ENCODE data around the gene RDH16.
"Not testable (repeated sequence)": the region's sequence is repeated elsewhere in the genome, so short reads cannot be mapped to it uniquely, and the experiment has no call there.

The RDH16 gene

DNA sequence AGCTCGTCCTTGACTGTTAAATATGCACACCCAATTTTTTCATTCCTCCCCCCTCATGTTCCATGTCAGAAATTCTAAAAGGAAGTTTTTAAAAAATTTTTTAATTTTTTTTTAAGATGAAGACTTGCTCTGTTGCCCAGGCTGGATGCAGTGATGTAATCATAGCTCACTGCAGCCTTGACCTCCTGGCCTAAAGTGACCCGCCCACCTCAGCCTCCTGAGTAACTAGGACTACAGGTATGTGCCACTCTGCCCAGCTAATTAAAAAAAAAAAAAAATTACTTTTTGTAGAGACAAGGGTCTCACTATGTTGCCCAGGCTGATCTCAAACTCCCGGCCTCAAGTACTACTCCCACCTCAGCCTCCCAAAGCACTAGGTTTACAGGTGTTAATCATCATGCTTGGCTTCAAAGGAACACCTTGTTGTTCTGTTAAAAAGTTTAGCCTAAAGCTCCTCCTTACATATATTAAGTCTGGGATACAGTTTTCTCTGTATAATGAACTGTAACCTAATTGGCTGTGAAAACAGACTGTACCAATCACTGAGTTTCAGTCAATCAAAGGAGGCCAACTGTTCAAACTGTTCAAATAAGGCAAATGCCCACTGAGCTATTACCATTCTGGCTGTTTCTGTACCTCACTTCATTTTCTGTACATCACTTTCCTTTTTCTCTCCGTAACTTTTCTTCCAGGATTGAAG lies 41.0 kb downstream of the RDH16 start:
- DNase-seq, result no peak

GRCh38 chr12:56914724-56915123 lies 42.7 kb downstream of the RDH16 start:
- DNase-seq, result no peak

- no peak for DNase-seq
Observed at GRCh38 chr12:56914256-56914655, 43.2 kb downstream of the RDH16 start.

- DNase-seq, result not testable (repeated sequence)
Observed at GRCh38 chr12:56909403-56909802, 48.0 kb downstream of the RDH16 start.

DNA sequence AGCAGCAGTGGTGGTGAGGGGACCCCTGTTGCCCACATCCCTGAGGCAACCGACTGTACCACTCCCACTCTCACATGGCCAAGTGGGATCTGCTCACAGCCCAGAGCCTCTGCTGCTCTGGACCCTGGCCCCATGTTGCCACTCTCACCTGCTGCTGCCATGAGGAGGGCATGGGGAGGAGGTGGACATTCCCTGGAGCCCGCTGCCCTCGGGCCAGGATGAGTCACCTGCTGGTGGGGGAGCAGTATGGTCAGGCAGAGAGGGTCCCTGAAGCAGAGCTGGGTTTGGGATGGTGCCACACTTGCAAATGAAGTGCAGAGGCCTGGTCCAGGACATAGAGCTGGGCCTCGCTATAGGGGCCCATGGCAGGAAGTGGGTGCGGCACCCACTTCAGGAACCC lies 49.3 kb downstream of the RDH16 start:
- no peak for DNase-seq

GRCh38 chr12:56905852-56906251 lies 51.6 kb downstream of the RDH16 start:
- DNase-seq, result no peak

DNA sequence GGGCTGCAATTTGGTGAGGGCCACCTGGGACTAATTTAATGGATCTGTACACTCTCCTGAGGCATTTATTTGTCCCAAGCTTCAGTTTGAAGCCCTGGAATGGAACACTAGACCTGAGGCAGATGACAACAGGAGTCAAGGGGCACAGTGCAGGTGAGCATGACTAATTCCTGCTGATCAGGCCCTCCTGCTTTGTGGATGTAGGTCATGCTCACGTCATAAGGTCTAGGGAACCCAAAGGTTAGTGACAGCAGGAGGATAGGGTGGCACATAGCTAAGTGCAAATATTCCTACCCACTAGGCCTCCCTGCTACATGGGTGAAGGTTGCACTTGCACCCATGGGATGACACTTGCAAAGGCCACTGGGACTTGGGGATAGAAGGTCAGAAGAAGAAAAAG lies 54.0 kb downstream of the RDH16 start:
- DNase-seq, result no peak
